ENCODE results near the gene MYO1E. TPM values are rescaled to one million over a fixed set of nuclear protein-coding genes. Genes with fewer than 3 reads are reported as not detected.
"Not testable (repeated sequence)": the region's sequence is repeated elsewhere in the genome, so short reads cannot be mapped to it uniquely, and the experiment has no call there.

The MYO1E gene
- total RNA-seq, 2 experiments from 2014 or later: 20.3 to 22.7 TPM

DNA sequence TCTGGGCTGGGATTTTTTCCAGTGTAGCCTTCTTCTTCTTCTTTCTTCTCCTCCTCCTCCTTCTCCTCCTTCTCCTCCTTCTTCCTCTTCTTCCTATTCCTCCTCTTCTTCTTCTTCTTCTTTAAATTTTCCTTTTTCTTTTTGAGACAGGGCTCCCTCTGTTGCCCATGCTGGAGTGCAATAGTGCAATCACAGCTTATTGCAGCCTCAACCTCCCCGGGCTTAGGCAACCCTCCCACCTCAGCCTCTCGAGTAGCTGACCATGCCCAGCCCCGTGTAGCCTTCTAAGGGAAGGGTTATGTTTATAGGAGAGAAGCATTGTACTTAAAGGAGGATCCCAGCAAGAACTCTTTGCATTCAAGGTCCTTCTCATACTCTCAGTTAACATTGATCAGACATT lies 24.0 kb upstream of the MYO1E start:
- peaks cover 20% of the 10 kb centered on the region for H3K27me3 Mint-ChIP-seq
- CTCF ChIA-PET: no interaction called here
- no peak overlapping the region for H3K27ac Mint-ChIP-seq
- no peak overlapping the region for H3K4me3 Mint-ChIP-seq
- no peaks in the 10 kb centered on the region for H3K36me3 Mint-ChIP-seq (ENCODE audit: low read depth)
- intact Hi-C loops (cut with micrococcal nuclease): no loop called here
- TF ChIP-seq, protein P1, sequence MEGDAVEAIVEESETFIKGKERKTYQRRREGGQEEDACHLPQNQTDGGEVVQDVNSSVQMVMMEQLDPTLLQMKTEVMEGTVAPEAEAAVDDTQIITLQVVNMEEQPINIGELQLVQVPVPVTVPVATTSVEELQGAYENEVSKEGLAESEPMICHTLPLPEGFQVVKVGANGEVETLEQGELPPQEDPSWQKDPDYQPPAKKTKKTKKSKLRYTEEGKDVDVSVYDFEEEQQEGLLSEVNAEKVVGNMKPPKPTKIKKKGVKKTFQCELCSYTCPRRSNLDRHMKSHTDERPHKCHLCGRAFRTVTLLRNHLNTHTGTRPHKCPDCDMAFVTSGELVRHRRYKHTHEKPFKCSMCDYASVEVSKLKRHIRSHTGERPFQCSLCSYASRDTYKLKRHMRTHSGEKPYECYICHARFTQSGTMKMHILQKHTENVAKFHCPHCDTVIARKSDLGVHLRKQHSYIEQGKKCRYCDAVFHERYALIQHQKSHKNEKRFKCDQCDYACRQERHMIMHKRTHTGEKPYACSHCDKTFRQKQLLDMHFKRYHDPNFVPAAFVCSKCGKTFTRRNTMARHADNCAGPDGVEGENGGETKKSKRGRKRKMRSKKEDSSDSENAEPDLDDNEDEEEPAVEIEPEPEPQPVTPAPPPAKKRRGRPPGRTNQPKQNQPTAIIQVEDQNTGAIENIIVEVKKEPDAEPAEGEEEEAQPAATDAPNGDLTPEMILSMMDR (IDR thresholded peaks at IDR 0.05): no peak
- no peak for DNase-seq
- H3K4me1 Mint-ChIP-seq (ENCODE audit: low read depth): no peaks in the 10 kb centered on the region
- no peak for ATAC-seq
- no peaks in the 10 kb centered on the region for H3K9me3 Mint-ChIP-seq
- POLR2A ChIA-PET: no interaction called here

DNA sequence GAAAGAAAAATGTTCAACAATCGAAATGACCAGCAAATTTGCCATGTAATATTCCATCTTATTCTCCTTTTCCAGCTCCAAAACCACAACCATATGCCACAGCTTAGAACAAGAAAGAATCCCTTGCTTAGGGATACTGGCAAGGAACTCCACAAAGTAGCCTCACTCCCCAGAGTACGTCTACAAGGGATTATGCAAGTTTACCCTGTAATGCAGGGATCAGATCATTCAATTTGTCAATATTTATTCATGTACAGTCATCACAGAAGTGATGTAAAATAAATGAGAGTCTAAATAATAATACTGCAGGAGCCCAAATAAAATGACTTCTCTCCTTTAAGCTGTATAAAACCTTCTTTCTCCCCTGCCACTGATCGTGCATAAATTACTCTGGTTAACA lies 23.5 kb upstream of the MYO1E start:
- Mint-ChIP-seq H3K4me3 (no peak overlapping the region), H3K27me3 (peaks cover 20% of the 10 kb centered on the region), H3K9me3 (no peaks in the 10 kb centered on the region), H3K36me3 (ENCODE audit: low read depth) (no peaks in the 10 kb centered on the region), H3K4me1 (ENCODE audit: low read depth) (no peaks in the 10 kb centered on the region), H3K27ac (no peak overlapping the region)
- no peak for ATAC-seq
- DNase-seq: no peak
- CTCF ChIA-PET: no interaction called here
- POLR2A ChIA-PET: no interaction called here
- intact Hi-C loops (cut with micrococcal nuclease): no loop called here
- TF ChIP-seq, protein P1 (IDR thresholded peaks at IDR 0.05): no peak

DNA sequence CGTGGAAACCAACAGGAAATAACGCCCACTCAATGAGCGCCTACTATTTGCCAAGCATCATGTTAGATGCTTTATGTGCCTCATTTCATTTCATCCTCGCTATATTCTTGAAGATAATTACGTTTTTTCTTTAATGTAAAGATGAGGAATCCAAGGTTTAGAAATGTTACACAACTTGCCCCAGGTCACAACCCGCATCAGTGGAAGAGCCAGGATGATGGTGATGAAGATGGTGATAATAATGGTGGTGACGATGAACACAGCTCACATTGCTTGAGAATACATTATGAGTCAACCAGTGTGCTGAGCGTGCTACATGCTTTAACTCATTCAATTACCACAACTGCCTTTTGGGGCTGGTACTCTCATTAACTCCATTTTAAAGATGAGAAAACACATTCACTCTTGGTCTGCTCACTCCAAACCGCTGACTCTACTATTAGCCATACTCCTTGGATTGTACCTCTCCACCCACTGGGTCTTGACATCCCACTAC lies 21.5 kb upstream of the MYO1E start:
- no peak overlapping the region for H3K4me3 Mint-ChIP-seq
- ATAC-seq (no peak), DNase-seq (no peak)
- ChIA-PET CTCF (no interaction called here), POLR2A (no interaction called here)
- TF ChIP-seq, protein P1 (IDR thresholded peaks at IDR 0.05): no peak
- intact Hi-C loops (cut with micrococcal nuclease): no loop called here
- H3K4me1 Mint-ChIP-seq (ENCODE audit: low read depth): no peaks in the 10 kb centered on the region
- peaks cover 13% of the 10 kb centered on the region for H3K27me3 Mint-ChIP-seq
- H3K9me3 Mint-ChIP-seq: no peaks in the 10 kb centered on the region
- H3K27ac Mint-ChIP-seq: no peak overlapping the region
- H3K36me3 Mint-ChIP-seq (ENCODE audit: low read depth): no peaks in the 10 kb centered on the region

DNA sequence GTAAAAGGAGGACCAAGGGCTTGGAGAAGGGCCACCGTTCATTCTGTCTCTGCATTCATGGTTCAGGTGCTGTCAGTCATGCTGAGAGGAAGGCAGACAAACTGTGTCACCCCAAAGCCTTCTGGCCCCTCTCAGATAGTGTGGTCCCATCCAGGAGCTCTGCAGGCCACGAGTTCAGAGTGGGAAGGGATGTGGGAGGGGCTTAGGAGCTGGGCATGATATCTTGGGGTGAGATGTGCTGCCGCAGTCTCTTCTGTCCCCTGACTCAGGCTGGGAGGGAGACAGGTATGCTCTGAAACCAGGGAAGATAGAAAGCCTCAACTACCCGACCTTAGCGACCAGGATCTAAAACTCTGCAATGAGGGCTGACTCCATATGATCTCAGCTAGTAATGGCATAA lies 19.6 kb upstream of the MYO1E start:
- intact Hi-C loops (cut with micrococcal nuclease): no loop called here
- DNase-seq (no peak), ATAC-seq (no peak)
- TF ChIP-seq, protein P1 (IDR thresholded peaks at IDR 0.05): no peak
- Mint-ChIP-seq H3K27ac (no peak overlapping the region), H3K27me3 (peaks cover 9% of the 10 kb centered on the region), H3K9me3 (no peaks in the 10 kb centered on the region), H3K4me1 (ENCODE audit: low read depth) (no peaks in the 10 kb centered on the region), H3K4me3 (no peak overlapping the region), H3K36me3 (ENCODE audit: low read depth) (no peaks in the 10 kb centered on the region)
- CTCF ChIA-PET: no interaction called here
- POLR2A ChIA-PET: no interaction called here

DNA sequence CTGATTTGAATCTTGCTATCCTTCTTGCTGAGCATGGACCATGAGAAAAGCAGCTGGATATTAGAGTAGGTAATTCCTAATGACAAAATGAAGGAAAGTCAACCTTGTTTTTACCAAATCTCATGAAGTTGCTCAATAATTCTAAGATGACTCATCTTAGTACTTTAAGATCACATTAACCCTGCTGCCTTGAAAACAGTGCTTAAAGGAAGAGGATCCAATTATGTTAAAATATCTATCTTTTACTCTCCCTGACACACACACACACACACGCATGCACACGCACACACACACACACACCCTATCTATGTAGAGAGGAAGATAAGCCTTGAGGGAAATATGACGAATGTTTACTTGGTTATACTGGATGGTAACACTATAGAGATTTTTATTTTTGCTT lies 16.0 kb upstream of the MYO1E start:
- POLR2A ChIA-PET: no interaction called here
- DNase-seq (no peak), ATAC-seq (no peak)
- H3K4me1 Mint-ChIP-seq (ENCODE audit: low read depth): peaks cover 6% of the 10 kb centered on the region
- H3K9me3 Mint-ChIP-seq: no peaks in the 10 kb centered on the region
- no peak overlapping the region for H3K27ac Mint-ChIP-seq
- H3K4me3 Mint-ChIP-seq: no peak overlapping the region
- intact Hi-C loops (cut with micrococcal nuclease): no loop called here
- no peaks in the 10 kb centered on the region for H3K27me3 Mint-ChIP-seq
- TF ChIP-seq, protein P1 (IDR thresholded peaks at IDR 0.05): no peak
- CTCF ChIA-PET: interaction anchor here (1.8 kb wide), 1 partner anchor 142 kb away, joined by 4 read pairs; no protein-coding TSS in a partner anchor
- H3K36me3 Mint-ChIP-seq (ENCODE audit: low read depth): no peaks in the 10 kb centered on the region

DNA sequence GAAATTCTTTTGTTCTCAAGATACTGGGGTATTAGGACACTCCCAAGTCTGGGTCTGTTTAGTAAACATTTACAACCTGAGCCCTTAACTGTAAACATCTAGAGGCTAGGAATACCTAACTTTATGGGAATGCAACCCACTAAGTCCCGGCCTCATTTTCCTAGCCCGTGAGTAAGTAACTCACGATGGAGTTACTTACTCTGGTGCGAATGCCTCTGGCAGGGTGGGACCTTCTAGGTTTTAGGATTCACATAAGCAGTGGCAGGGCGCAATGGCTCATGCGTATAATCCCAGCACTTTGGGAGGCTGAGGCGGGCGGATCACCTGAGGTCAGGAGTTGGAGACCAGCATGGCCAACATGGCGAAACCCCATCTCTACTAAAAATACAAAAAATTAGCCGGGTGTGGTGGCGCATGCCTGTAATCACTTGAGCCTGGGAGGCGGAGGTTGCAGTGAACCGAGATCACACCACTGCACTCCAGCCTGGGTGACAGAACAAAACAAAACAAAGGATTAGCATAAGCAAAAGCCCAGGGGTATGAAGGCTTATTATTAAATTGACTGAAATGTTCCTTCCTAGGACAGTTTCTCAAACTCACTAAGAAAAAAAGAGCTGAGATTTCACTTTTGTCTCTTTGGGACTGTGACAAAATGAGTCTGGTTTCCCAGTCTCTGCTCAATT lies 14.7 kb upstream of the MYO1E start:
- H3K4me3 Mint-ChIP-seq; H3K36me3 Mint-ChIP-seq (ENCODE audit: low read depth); H3K27ac Mint-ChIP-seq; H3K4me1 Mint-ChIP-seq (ENCODE audit: low read depth); intact Hi-C loops (cut with micrococcal nuclease); H3K27me3 Mint-ChIP-seq; DNase-seq; H3K9me3 Mint-ChIP-seq; ATAC-seq: not testable (repeated sequence)
- ChIA-PET CTCF (interaction anchor here (1.8 kb wide), 1 partner anchor 140 kb away, joined by 4 read pairs; no protein-coding TSS in a partner anchor), POLR2A (interaction anchor here (1.2 kb wide), 1 partner anchor 39 kb away, joined by 3 read pairs; no protein-coding TSS in a partner anchor)

Measured in activated CD8-positive, alpha-beta T cell treated with anti-CD3 and anti-CD28 coated beads for 36 hours (primary cell).